IPS-20b (cell line): ENCODE measurements around the gene ATG14.

ENCODE experiments used
- H3K27ac ChIP-seq: one replicate; pipeline ENCODE4 v1.5.1; 2013; ENCODE audit warnings: low read length
- H3K27me3 ChIP-seq: 2 replicates; pipeline ENCODE4 v1.6.1; 2013; ENCODE audit warnings: mild to moderate bottlenecking, low read length, inconsistent platforms; ENCODE audit not compliant: insufficient read depth
- H3K36me3 ChIP-seq: 2 replicates; pipeline ENCODE4 v1.6.1; 2013; ENCODE audit warnings: low read depth, mild to moderate bottlenecking, inconsistent platforms, low read length, moderate library complexity; ENCODE audit not compliant: insufficient read depth
- H3K4me1 ChIP-seq: 2 replicates; pipeline ENCODE4 v1.6.1; 2013; ENCODE audit warnings: mild to moderate bottlenecking, control low read depth, inconsistent platforms, low read length, moderate library complexity; ENCODE audit not compliant: insufficient read depth
- H3K4me3 ChIP-seq: 2 replicates; pipeline ENCODE4 v1.5.1; 2013; ENCODE audit warnings: mild to moderate bottlenecking, low read length, inconsistent platforms
- H3K9ac ChIP-seq: 2 replicates; pipeline ENCODE4 v1.6.1; 2013; ENCODE audit warnings: low read depth, mild to moderate bottlenecking, inconsistent platforms, low read length, moderate library complexity
- H3K9me3 ChIP-seq: 2 replicates; pipeline ENCODE4 v1.6.1; 2013; ENCODE audit warnings: mild to moderate bottlenecking, low read depth, low read length, inconsistent platforms; ENCODE audit not compliant: insufficient read depth

Gene ATG14

GRCh38 chr14:55448141-55448614 lies 36.5 kb upstream of the ATG14 start:
- H3K36me3 ChIP-seq, result no peaks in the 10 kb centered on the region
- no peak overlapping the region for H3K27ac ChIP-seq
- H3K4me3 ChIP-seq, result no peak overlapping the region
- no peaks in the 10 kb centered on the region for H3K4me1 ChIP-seq
- no peaks in the 10 kb centered on the region for H3K9me3 ChIP-seq
- H3K27me3 ChIP-seq, result no peaks in the 10 kb centered on the region
- H3K9ac ChIP-seq, result no peak overlapping the region

- Histone ChIP-seq H3K9me3 (no peaks in the 10 kb centered on the region), H3K4me3 (no peak overlapping the region), H3K9ac (no peak overlapping the region), H3K36me3 (no peaks in the 10 kb centered on the region), H3K27ac (no peak overlapping the region), H3K27me3 (no peaks in the 10 kb centered on the region), H3K4me1 (no peaks in the 10 kb centered on the region)
Measured at GRCh38 chr14:55446833-55447232, 35.2 kb upstream of the ATG14 start.

GRCh38 chr14:55446127-55446736 lies 34.6 kb upstream of the ATG14 start:
- no peak overlapping the region for H3K4me3 ChIP-seq
- no peaks in the 10 kb centered on the region for H3K36me3 ChIP-seq
- H3K4me1 ChIP-seq, result no peaks in the 10 kb centered on the region
- no peaks in the 10 kb centered on the region for H3K9me3 ChIP-seq
- H3K9ac ChIP-seq, result no peak overlapping the region
- H3K27me3 ChIP-seq, result no peaks in the 10 kb centered on the region
- H3K27ac ChIP-seq, result no peak overlapping the region

GRCh38 chr14:55441286-55441685 lies 29.7 kb upstream of the ATG14 start:
- Histone ChIP-seq H3K36me3 (no peaks in the 10 kb centered on the region), H3K9me3 (no peaks in the 10 kb centered on the region), H3K27ac (no peak overlapping the region), H3K27me3 (no peaks in the 10 kb centered on the region), H3K4me1 (no peaks in the 10 kb centered on the region), H3K9ac (no peak overlapping the region), H3K4me3 (no peak overlapping the region)

- Histone ChIP-seq H3K9ac (no peak within 1 kb of the TSS), H3K4me1 (no peaks in the 10 kb centered on the region), H3K4me3 (no peak within 1 kb of the TSS)
Measured at GRCh38 chr14:55440385-55440784, 28.8 kb upstream of the ATG14 start, which contains the start of gene TBPL2. Gene TBPL2, minus strand, starts transcription at chr14:55440616. Its CDS starts 167 bp downstream, at chr14:55440449.

DNA sequence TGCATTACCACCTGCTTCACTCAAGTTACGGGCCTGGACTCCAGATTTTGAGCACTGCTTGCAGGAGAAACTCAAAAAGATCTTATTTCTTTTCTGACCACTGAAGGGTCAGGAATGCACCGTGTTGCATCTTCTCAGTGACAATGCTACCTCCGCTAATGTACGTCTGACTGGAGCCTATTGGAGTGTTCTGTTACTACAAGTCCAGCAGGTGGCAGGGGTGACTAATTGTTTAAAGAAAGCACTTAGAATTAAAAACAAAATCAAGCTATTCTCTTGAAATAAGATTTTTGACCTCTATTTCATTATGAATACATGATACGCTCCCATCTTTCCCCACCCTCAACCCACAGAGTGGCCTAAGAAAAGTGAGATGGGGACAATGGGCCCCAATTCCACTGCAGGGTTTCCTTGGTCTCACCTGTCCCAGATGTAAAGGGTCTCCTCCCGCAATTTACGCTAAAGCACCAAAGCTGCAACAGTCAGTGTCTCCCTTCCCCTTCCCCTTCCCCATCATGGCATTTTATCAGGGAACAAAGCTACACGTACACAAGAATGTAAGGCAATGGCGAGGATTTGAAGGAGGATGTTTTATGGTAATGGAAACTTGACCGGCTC lies 26.5 kb upstream of the ATG14 start:
- Histone ChIP-seq H3K27ac (no peak overlapping the region), H3K36me3 (no peaks in the 10 kb centered on the region), H3K4me3 (no peak overlapping the region), H3K9ac (no peak overlapping the region), H3K27me3 (no peaks in the 10 kb centered on the region), H3K4me1 (no peaks in the 10 kb centered on the region), H3K9me3 (no peaks in the 10 kb centered on the region)

More at GRCh38 chr14:55440385-55440784, 28.8 kb upstream of the ATG14 start, which contains the start of gene TBPL2:
- no peaks in the 10 kb centered on the region for H3K36me3 ChIP-seq
- H3K27me3 ChIP-seq, result no peaks in the 10 kb centered on the region
- H3K9me3 ChIP-seq, result no peaks in the 10 kb centered on the region
- no peak within 1 kb of the TSS for H3K27ac ChIP-seq

GRCh38 chr14:55436931-55437330 lies 25.3 kb upstream of the ATG14 start:
- Histone ChIP-seq H3K9ac (no peak overlapping the region), H3K36me3 (no peaks in the 10 kb centered on the region), H3K4me1 (no peaks in the 10 kb centered on the region), H3K27me3 (no peaks in the 10 kb centered on the region), H3K4me3 (no peak overlapping the region), H3K27ac (no peak overlapping the region), H3K9me3 (no peaks in the 10 kb centered on the region)

DNA sequence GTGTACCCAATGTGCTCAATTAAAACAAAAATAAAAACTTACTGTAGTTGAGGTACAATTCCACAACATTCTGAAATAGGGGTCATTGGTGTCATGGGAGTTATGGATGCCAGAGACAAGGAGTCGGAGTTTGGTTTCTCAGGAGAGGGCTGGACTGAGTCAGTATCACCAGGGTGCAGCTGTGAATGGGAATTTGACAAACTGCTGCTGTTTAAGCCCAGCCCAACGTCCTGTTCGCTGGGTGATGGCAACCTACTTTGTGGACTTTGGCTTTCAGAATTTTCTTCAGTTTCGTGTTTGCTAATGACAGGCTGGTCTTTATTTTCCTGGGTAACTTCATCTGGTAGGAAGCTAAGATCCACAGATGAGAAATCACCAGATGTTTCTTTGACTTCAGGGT lies 24.9 kb upstream of the ATG14 start:
- no peak overlapping the region for H3K9ac ChIP-seq
- no peaks in the 10 kb centered on the region for H3K9me3 ChIP-seq
- no peaks in the 10 kb centered on the region for H3K27me3 ChIP-seq
- H3K4me3 ChIP-seq, result no peak overlapping the region
- no peaks in the 10 kb centered on the region for H3K4me1 ChIP-seq
- H3K27ac ChIP-seq, result no peak overlapping the region
- H3K36me3 ChIP-seq, result no peaks in the 10 kb centered on the region

DNA sequence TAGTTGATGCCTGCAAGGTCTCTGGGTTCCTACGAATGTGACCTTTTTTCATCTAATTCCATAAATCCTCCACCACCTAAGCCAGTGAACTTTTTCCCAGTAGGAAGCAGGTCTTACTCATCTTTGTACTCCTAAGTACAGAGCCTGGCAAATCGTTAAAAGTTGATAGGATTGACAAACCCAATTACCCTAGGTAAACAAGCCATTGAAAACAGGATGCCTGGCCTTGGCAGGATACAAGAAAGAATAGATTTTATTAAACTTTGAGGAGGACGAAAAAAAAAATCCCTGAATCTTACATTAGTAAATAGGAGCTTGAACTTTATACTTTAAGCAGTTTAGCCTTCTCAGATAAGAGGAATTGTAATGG lies 23.2 kb upstream of the ATG14 start:
- H3K4me1 ChIP-seq, result no peaks in the 10 kb centered on the region
- H3K4me3 ChIP-seq, result no peak overlapping the region
- no peaks in the 10 kb centered on the region for H3K36me3 ChIP-seq
- H3K27ac ChIP-seq, result no peak overlapping the region
- no peak overlapping the region for H3K9ac ChIP-seq
- H3K9me3 ChIP-seq, result no peaks in the 10 kb centered on the region
- no peaks in the 10 kb centered on the region for H3K27me3 ChIP-seq

GRCh38 chr14:55433880-55434804 lies 22.5 kb upstream of the ATG14 start:
- Histone ChIP-seq H3K27me3 (no peaks in the 10 kb centered on the region), H3K9ac (no peak overlapping the region), H3K36me3 (no peaks in the 10 kb centered on the region), H3K9me3 (no peaks in the 10 kb centered on the region), H3K4me1 (no peaks in the 10 kb centered on the region), H3K27ac (no peak overlapping the region), H3K4me3 (no peak overlapping the region)

DNA sequence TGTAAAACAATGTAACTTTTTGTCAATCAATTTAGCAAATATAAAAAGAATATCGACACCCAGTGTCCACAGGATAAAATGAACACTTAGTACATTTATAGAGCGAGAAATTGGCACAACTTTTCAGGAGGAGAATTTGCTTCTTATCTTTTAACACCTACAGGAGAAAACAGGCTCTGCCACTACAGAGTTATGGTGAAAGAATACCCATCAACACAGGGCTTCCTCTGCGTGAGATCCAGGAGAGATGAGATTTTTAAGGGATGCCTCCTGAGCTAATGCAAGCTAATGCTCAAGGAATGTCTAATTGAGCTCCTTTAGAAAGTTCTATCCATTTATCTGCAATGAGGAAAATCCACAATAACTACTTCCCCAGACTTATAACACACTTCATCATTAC lies 21.0 kb upstream of the ATG14 start:
- Histone ChIP-seq H3K36me3 (no peaks in the 10 kb centered on the region), H3K9ac (no peak overlapping the region), H3K27ac (no peak overlapping the region), H3K4me1 (no peaks in the 10 kb centered on the region), H3K4me3 (no peak overlapping the region), H3K27me3 (no peaks in the 10 kb centered on the region), H3K9me3 (no peaks in the 10 kb centered on the region)
